ENCODE results near the gene NCBP2L.

NCBP2L gene

DNA sequence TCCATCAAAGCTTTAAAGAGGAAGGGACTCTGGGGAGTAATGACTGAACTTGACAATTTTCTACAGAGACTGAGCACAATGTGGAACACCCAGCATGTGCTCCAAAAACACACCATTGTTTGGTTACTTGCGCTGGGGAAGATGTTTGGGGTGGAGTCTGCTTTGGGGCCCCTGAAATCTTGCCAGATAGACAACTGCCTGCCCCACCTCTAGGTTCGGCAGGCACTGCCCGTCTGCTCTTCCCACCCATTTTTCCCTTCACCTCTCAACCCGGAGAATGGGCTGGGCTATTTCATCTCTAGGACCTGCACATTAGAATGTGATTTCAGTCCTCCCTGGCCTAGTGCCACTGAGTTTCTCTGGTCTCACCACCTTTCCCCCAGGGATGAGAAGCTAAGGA, 43.8 kb upstream of the NCBP2L start:
- no peak overlapping the region for H3K4me3 ChIP-seq (ENCODE audit: low read length)
- no peak for DNase-seq (ENCODE audit: low read depth)
- TF ChIP-seq, protein P1, sequence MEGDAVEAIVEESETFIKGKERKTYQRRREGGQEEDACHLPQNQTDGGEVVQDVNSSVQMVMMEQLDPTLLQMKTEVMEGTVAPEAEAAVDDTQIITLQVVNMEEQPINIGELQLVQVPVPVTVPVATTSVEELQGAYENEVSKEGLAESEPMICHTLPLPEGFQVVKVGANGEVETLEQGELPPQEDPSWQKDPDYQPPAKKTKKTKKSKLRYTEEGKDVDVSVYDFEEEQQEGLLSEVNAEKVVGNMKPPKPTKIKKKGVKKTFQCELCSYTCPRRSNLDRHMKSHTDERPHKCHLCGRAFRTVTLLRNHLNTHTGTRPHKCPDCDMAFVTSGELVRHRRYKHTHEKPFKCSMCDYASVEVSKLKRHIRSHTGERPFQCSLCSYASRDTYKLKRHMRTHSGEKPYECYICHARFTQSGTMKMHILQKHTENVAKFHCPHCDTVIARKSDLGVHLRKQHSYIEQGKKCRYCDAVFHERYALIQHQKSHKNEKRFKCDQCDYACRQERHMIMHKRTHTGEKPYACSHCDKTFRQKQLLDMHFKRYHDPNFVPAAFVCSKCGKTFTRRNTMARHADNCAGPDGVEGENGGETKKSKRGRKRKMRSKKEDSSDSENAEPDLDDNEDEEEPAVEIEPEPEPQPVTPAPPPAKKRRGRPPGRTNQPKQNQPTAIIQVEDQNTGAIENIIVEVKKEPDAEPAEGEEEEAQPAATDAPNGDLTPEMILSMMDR (conservative IDR thresholded peaks at IDR 0.05; ENCODE audit: low read depth, low read length) = no peak

DNA sequence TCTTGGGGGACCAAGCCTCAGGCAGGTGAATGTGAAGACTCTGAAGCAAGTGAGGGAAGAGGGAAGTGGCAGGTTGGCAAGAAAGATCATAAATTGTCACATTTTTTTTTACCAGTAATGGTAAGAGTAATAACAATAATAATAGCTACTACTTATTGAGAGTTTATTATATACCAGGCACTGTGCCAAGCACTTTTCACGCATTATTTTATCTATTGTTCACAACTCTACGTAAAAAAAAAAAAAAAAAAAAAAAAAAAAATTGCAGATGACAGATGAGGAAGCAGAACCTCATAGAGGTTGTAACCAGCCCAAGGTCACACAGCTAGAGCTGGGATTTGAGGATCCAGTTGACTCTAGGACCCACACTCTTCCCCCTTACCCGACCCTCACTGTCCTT, 42.9 kb upstream of the NCBP2L start:
- no peak overlapping the region for H3K4me3 ChIP-seq (ENCODE audit: low read length)
- no peak for DNase-seq (ENCODE audit: low read depth)
- TF ChIP-seq, protein P1 (conservative IDR thresholded peaks at IDR 0.05; ENCODE audit: low read depth, low read length) = no peak

DNA sequence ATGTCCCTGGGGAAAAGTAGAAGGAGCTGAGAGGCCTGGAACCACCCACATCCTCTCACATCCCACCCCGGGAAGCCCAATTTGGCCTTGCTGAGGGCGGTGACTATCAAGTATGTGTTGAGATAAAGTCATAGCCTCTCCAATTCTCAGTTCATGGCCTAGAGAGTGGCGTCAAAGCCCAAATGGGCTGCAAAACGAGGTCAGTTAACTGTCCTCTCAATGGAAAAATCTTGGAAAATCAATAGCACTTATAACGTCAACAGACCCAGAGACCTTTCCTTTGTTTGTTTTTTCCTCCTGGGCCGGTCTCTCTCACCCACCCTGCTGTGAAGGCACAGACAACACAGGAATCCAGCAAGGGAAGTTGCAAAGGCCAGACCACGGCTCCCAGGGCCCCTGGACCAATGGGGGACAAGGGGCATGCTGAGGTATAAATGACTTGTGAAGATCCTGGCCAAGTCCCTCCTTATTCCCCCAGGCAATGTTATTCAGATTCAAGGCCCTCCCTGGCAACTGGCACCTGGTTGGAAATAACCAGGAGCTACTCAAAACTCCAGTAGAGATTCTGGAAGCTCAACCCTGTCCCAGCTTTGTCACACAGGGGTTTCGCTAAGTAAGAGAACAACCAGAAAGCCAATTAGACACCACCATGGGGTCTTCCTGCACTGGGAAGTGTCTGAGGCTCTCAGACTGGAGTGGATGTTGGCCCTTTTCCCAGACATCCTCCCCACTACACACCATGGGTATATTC, 40.6 kb upstream of the NCBP2L start:
- no peak overlapping the region for H3K4me3 ChIP-seq (ENCODE audit: low read length)
- TF ChIP-seq, protein P1 (conservative IDR thresholded peaks at IDR 0.05; ENCODE audit: low read depth, low read length) = no peak
- no peak for DNase-seq (ENCODE audit: low read depth)

DNA sequence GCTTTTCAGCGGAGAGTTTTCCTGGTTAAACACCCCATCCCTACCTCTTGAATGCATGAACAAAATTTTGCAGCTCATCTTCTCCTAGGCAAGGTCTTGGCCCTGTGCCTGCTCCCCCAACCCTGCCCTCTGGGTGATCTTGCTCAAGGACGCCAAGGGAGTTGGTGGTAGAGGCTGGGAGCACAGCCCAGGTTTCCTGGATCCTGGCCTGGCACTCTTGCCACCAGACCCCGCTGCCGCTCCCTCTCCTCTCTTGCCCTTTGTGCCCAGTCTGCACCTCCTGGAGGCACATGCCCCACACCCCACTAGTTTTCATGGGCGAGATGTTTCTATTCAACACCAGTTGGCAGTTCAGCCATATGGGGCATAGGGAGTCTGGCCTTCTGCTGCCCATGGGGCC, 39.3 kb upstream of the NCBP2L start:
- no peak for DNase-seq (ENCODE audit: low read depth)
- TF ChIP-seq, protein P1 (conservative IDR thresholded peaks at IDR 0.05; ENCODE audit: low read depth, low read length) = no peak
- no peak overlapping the region for H3K4me3 ChIP-seq (ENCODE audit: low read length)

DNA sequence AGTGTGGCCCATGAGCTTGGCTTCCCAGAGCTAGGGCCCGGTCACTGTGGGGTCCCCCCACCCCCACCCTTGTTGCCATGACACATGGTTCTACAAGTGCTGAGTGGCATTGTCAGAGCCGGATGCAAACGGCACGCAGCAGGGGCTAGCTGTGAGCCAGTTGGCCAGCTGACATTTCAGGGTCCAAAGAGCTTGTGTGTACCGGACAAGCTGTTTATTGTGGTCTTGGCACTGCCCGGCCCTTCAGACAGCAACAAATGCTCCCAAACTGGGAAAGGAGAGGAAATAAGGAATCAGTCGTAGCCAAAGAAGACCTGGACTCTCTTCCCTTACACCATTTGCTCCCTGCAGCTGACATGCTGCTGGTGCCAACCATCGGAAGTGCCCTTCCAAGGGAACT, 38.8 kb upstream of the NCBP2L start:
- H3K4me3 ChIP-seq (ENCODE audit: low read length) = no peak overlapping the region
- no peak for DNase-seq (ENCODE audit: low read depth)
- TF ChIP-seq, protein P1 (conservative IDR thresholded peaks at IDR 0.05; ENCODE audit: low read depth, low read length) = no peak

DNA sequence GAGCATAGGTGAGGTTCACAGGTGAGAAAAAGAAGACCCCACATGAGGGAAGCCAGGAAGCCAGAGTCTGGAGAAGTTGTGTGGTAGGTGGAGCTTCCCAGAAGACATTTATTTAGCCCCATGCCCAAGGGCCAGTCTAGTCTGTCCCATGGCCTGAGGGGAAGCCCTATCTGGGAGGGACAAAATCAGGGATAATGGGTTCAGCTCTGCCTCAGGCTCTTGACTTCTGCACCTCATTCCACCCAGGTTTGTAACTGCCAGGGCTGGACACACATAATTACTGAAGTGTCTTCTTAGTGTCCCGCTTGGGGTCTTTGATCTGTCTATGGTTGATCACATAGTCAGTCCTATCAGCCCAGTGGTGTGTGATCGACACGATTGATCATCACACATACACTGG, 38.0 kb upstream of the NCBP2L start:
- no peak overlapping the region for H3K4me3 ChIP-seq (ENCODE audit: low read length)
- no peak for DNase-seq (ENCODE audit: low read depth)
- TF ChIP-seq, protein P1 (conservative IDR thresholded peaks at IDR 0.05; ENCODE audit: low read depth, low read length) = no peak

DNA sequence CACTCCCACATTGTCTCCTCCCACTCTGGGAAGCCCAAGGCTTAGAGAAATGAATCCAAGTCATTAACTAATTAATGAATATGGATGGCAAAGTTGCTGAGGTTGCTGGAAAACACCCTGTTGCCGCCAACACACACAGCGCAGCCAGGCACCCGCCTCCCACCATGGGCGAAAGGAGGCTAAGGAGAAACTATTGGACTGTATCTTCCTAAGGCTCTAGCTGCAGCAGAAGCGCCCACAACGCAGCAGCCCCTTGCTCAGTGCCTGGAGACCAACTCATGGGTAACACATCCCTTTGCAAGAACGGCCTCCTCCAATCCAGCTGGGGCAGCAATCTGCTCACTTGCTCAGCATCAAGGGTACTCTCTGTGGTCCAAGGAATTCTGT, 36.1 kb upstream of the NCBP2L start:
- TF ChIP-seq, protein P1 (conservative IDR thresholded peaks at IDR 0.05; ENCODE audit: low read depth, low read length) = no peak
- no peak for DNase-seq (ENCODE audit: low read depth)
- H3K4me3 ChIP-seq (ENCODE audit: low read length) = no peak overlapping the region
